GM06990 (cell line): ENCODE data around the gene RPS10.

Experiments
- DNase-seq: peaks from one replicate; pipeline ENCODE4 v3.0.0-alpha.2; 2011; ENCODE audit not compliant: insufficient read length; ENCODE audit errors: extremely low read depth
- H3K27me3 ChIP-seq: replicated peaks from 2 replicates; pipeline ENCODE4 v1.6.0; 2011; ENCODE audit warnings: low read length; ENCODE audit not compliant: control insufficient read depth, insufficient read depth
- H3K36me3 ChIP-seq: 2 replicates; pipeline ENCODE4 v1.5.1; 2011; ENCODE audit warnings: low read length; ENCODE audit not compliant: control insufficient read depth, insufficient read depth
- H3K4me3 ChIP-seq: replicated peaks from 2 replicates; pipeline ENCODE4 v1.5.1; 2011; ENCODE audit warnings: low read depth, mild to moderate bottlenecking, control low read depth, low read length
- CTCF ChIP-seq: IDR thresholded peaks from 2 replicates; pipeline ENCODE4 v1.5.1; 2011; ENCODE audit warnings: low read length, control low read depth, mild to moderate bottlenecking, inconsistent platforms; ENCODE audit not compliant: insufficient read depth, poor library complexity, severe bottlenecking

RPS10 gene

DNA sequence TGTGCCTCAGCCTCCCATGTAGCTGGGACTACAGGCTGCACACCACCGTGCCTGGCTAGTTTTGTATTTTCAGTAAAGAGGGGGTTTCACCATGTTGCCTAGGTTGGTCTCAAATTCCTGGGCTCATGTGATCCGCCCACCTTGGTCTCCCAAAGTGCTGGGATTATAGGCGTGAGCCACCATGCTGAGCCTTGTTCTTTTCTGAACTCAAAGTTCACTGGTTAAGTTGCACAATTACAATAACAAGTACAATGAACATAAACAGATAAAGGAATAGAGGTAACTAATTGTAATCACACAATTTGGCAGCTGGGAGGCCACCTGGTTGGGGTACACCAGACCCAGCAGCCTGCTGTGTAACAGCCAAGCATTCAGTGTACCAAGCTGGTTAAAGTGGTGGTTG, 40.1 kb downstream of the RPS10 start:
- Histone ChIP-seq H3K4me3 (no peak overlapping the region), H3K36me3 (no peaks in the 10 kb centered on the region; the same call in 1 of the 2 replicates), H3K27me3 (no peaks in the 10 kb centered on the region)
- no peak for DNase-seq
- TF ChIP-seq CTCF: no peak

- H3K36me3 ChIP-seq: no peaks in the 10 kb centered on the region; the same call in 1 of the 2 replicates
- no peak for TF ChIP-seq CTCF
These were observed 41.3 kb downstream of the RPS10 start for GRCh38 chr6:34384321-34385153.

GRCh38 chr6:34383656-34384320, 42.1 kb downstream of the RPS10 start:
- no peaks in the 10 kb centered on the region for H3K27me3 ChIP-seq
- no peaks in the 10 kb centered on the region; the same call in 1 of the 2 replicates for H3K36me3 ChIP-seq
- no peak for TF ChIP-seq CTCF
- DNase-seq: no peak
- H3K4me3 ChIP-seq: no peak overlapping the region

More at GRCh38 chr6:34384321-34385153, 41.3 kb downstream of the RPS10 start:
- DNase-seq: no peak
- Histone ChIP-seq H3K27me3 (no peaks in the 10 kb centered on the region), H3K4me3 (no peak overlapping the region)

GRCh38 chr6:34383161-34383631, 42.7 kb downstream of the RPS10 start:
- DNase-seq: no peak
- TF ChIP-seq CTCF: no peak
- H3K4me3 ChIP-seq: no peak overlapping the region
- H3K36me3 ChIP-seq: no peaks in the 10 kb centered on the region; the same call in 1 of the 2 replicates
- H3K27me3 ChIP-seq: no peaks in the 10 kb centered on the region

GRCh38 chr6:34381081-34381480, 44.8 kb downstream of the RPS10 start:
- TF ChIP-seq CTCF: no peak
- no peak overlapping the region for H3K4me3 ChIP-seq
- H3K36me3 ChIP-seq: no peaks in the 10 kb centered on the region; the same call in 1 of the 2 replicates
- no peaks in the 10 kb centered on the region for H3K27me3 ChIP-seq
- DNase-seq: no peak
